Cardiac fibroblast (primary cell): ENCODE results near the gene UBAP1.
"Not testable (repeated sequence)": the region's sequence is repeated elsewhere in the genome, so short reads cannot be mapped to it uniquely, and the experiment has no call there.

ENCODE experiments used
- DNase-seq, 2 donors: peaks; one replicate each; pipeline versions ENCODE4 v3.0.0 to v3.0.0-alpha.2; 2010; ENCODE audit warnings: low read depth in 2 of 2
- H3K4me3 ChIP-seq, 2 donors: replicated peaks in 1 of 2; 1 replicate in 1 of 2; 2 replicates in 1 of 2; pipeline ENCODE4 v1.5.1; 2011; ENCODE audit warnings: low read depth in 2 of 2, low read length in 2 of 2, mild to moderate bottlenecking in 2 of 2, moderate library complexity in 1 of 2
- CTCF ChIP-seq: IDR thresholded peaks from one replicate; pipeline ENCODE4 v1.5.1; 2011; ENCODE audit warnings: low read depth, mild to moderate bottlenecking, low read length, inconsistent platforms

Gene UBAP1

DNA sequence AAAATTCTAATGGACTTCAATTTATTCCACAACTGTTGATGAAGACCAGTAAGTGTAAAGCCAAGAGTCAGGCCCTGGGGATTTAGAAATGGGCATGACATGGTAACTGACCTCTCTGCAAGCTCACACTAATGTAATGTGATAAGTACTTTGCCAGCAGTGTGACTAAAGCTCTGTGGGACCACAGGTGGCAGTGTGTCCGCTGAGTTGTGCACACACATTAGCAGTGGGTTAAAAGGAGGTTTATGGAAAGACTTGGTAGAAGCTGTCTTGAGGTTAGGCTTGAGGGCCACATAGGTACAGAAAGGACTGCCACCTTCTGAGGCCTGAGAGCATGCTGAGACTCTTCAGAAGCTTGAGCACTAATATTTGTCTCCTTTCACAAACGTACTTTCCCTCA lies 67.6 kb downstream of the UBAP1 start:
- TF ChIP-seq CTCF: no peak
- no peak for DNase-seq
- H3K4me3 ChIP-seq: no peak overlapping the region

- DNase-seq, H3K4me3 ChIP-seq: not testable (repeated sequence)
Measured at GRCh38 chr9:34247782-34248181, 68.9 kb downstream of the UBAP1 start.

GRCh38 chr9:34249274-34249673 lies 70.4 kb downstream of the UBAP1 start:
- no peak for TF ChIP-seq CTCF
- no peak overlapping the region for H3K4me3 ChIP-seq
- DNase-seq: no peak

DNA sequence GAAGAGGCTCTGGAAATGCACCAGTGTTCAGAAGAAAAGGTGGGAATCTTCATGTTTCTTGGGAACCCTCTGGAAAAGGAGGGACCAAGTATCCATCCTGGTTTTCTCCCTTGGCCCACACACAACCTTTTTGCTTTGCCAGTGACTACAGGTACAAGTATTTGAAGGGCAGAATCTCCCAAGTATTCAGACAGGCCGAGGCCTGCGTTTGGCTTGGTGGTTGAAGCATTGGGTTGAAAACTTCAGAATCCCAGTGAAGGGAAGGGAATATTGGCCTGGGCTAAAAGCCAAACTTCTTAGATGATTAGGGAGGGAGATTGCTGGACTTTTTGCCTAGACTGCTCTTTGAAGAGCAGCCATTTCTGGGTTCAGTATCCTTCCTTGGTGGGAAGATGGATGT lies 71.9 kb downstream of the UBAP1 start:
- H3K4me3 ChIP-seq: no peak overlapping the region
- DNase-seq: no peak
- TF ChIP-seq CTCF: no peak

GRCh38 chr9:34252016-34252415 lies 73.2 kb downstream of the UBAP1 start:
- peak; percentile 48 to 83 for DNase-seq
- no peak for TF ChIP-seq CTCF
- H3K4me3 ChIP-seq: no peak overlapping the region

DNA sequence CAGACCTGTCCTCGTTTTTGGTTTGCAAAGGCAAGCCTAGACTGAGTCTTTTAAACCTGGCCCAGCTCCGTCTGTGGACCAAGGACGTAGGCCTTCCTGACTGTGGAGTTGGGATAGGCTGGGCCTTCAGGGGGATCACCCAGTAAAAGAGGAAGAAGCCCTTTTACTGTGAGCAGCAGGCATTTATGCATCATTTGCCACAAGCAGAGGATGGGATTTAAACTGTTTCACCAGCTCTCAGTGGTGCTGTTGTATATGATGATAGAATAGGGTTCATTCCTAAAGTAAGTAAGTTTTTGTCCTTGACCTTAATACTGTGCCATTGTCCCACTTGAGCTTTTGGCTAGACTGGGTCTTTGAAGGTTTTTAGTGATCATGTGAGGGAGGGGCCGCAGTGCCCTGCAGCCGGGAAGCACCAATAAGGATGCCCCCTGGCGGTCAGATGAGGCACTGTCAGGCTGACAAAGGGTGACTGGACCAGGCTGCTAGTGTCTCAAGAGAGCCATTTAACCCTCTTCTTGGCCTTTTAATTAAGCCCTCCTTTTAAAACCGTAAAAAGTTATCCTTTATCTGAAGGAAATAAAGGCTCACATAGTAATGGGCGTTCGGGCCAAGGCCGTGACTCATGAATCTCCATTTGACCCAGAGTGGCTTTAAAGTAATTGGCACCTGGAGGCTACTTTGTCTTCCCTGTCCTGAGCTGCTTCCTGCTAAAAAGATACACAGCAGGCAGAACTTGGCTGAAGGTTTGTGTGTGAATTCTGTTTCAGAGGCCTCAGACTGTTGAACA lies 74.0 kb downstream of the UBAP1 start:
- DNase-seq: peak; percentile 68 to 74
- TF ChIP-seq CTCF: peak; percentile 96
- H3K4me3 ChIP-seq: no peak overlapping the region

GRCh38 chr9:34253460-34253837 lies 74.6 kb downstream of the UBAP1 start:
- TF ChIP-seq CTCF: peak; percentile 59
- peak; percentile 72 to 82 for DNase-seq
- H3K4me3 ChIP-seq: no peak overlapping the region
